HG03159 (cell line): ENCODE measurements around the gene MED25.

Experiments used
- ATAC-seq: cut with Tn5 transposase; IDR thresholded peaks from one replicate; pipeline ENCODE4 v1.9.1; 2021; ENCODE audit warnings: mild to moderate bottlenecking, moderate library complexity; ENCODE audit not compliant: unreplicated experiment

MED25 gene

DNA sequence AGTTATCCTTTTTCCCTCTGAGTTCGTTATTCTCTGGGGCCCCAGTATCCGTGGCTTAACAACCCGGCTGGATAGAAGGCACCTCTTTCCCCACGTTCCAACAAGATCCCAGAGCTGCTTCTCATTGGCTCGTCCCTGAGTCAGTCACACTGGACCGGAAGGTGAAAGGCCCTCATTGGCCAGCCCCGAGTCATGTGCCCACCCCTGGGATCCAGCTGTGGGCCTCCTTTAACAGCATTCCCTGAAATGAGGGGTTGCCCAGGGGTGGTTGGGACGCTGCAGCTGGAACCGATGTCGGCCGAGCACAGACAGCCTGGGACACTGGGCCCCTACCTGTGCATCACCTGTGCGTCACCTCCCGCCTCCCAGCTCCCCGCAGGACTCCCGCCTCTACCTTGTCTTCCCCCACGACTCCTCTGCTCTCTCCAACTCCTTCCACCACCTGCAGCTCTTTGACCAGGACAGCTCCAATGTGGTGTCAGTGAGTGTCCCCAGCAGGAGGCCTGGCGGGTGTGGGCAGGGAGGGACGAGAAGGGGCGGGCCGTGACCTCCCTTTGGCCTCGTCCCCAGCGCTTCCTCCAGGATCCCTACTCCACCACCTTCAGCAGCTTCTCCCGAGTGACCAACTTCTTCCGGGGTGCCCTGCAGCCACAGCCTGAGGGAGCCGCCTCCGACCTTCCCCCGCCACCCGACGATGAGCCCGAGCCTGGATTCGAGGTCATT lies 63.7 kb downstream of the MED25 start:
- no peak for ATAC-seq

DNA sequence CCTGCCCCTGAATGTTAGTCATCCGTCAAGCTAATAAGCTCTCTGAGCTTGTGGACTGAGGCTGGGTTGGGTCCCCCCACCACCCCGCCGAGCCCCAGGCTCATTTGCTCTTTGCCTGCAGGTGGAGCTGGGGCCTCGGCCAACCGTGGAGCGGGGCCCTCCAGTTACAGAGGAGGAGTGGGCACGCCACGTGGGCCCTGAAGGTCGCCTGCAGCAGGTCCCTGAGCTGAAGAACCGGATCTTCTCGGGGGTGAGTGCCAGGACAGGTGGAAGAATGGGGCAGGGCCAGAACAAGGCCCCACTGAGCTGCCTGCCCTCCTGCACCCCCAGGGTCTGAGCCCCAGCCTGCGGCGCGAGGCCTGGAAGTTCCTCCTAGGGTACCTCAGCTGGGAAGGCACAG lies 64.6 kb downstream of the MED25 start:
- no peak for ATAC-seq

- no peak for ATAC-seq
Observed at GRCh38 chr19:49883094-49883493, 65.0 kb downstream of the MED25 start.

DNA sequence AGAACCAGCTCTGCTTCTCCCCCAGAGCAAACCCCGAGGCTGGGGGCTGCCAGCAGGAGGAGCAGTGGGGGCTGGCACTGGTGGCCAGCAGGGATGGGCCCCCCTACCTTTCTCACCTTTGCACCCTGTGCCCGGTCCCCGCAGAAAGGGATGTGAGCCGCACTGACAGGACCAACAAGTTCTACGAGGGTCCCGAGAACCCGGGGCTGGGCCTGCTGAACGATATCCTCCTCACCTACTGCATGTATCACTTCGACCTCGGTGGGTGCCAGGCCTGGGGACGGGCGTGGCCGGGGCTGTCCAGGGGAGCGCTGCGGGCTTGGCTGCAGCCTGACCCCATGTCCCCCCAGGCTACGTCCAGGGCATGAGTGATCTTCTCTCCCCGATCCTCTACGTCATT lies 66.0 kb downstream of the MED25 start:
- ATAC-seq, result no peak

- ATAC-seq, result no peak
Observed at GRCh38 chr19:49884760-49885159, 66.7 kb downstream of the MED25 start.
